HepG2 (cell line): ENCODE measurements around the gene MLN. TPM values are rescaled to one million over a fixed set of nuclear protein-coding genes. Genes with fewer than 3 reads are reported as not detected.

ENCODE experiments used
- FLYWCH1 ChIP-seq: sonication (generic); formaldehyde crosslinking; IDR thresholded peaks from 2 replicates; pipeline ENCODE4 v1.8.1; 2023; ENCODE audit warnings: mild to moderate bottlenecking, missing genetic modification reagents
- HNRNPUL1 ChIP-seq: fragments of 200-400 bp; formaldehyde crosslinking; IDR thresholded peaks from 2 replicates; pipeline ENCODE4 v1.6.1; 2017; ENCODE audit warnings: low read depth, mild to moderate bottlenecking, low read length, moderate library complexity
- IRF2 ChIP-seq: IDR thresholded peaks from 2 replicates; pipeline ENCODE4 v1.6.1; 2018; ENCODE audit warnings: missing genetic modification reagents, missing compliant biosample characterization
- JARID2 ChIP-seq: sonication (generic); formaldehyde crosslinking; IDR thresholded peaks from 2 replicates; pipeline ENCODE4 v1.8.1; 2023; ENCODE audit warnings: missing genetic modification reagents, inconsistent platforms; ENCODE audit not compliant: insufficient replicate concordance
- JDP2 ChIP-seq: sonication (generic); formaldehyde crosslinking; IDR thresholded peaks from 2 replicates; pipeline ENCODE4 v1.8.1; 2022; ENCODE audit warnings: missing genetic modification reagents, borderline replicate concordance
- MBD4 ChIP-seq: IDR thresholded peaks from 2 replicates; pipeline ENCODE4 v1.6.1; 2012; ENCODE audit warnings: low read length, inconsistent platforms, borderline replicate concordance
- NFATC3 ChIP-seq: sonication (generic); formaldehyde crosslinking; IDR thresholded peaks from 2 replicates; pipeline ENCODE4 v1.5.1; 2020; ENCODE audit warnings: mild to moderate bottlenecking, missing genetic modification reagents
- NFE2 ChIP-seq: sonication (generic); formaldehyde crosslinking; IDR thresholded peaks from 2 replicates; pipeline ENCODE4 v1.4.0; 2020; ENCODE audit warnings: missing genetic modification reagents
- NFRKB ChIP-seq: fragments of 450-650 bp; IDR thresholded peaks from 2 replicates; pipeline ENCODE4 v1.6.1; 2017
- PHB2 ChIP-seq: fragments of 450-650 bp; IDR thresholded peaks from 2 replicates; pipeline ENCODE4 v1.6.1; 2018; ENCODE audit not compliant: partially characterized antibody
- PHF21A ChIP-seq: sonication (generic); formaldehyde crosslinking; IDR thresholded peaks from 2 replicates; pipeline ENCODE4 v1.5.0; 2020; ENCODE audit warnings: mild to moderate bottlenecking, missing genetic modification reagents
- RAD21 ChIP-seq: fragments of 450-650 bp; formaldehyde crosslinking; IDR thresholded peaks from 2 replicates; pipeline ENCODE4 v1.5.0; 2020; ENCODE audit warnings: mild to moderate bottlenecking
- SALL1 ChIP-seq: sonication (generic); formaldehyde crosslinking; IDR thresholded peaks from 2 replicates; pipeline ENCODE4 v1.8.0; 2022; ENCODE audit warnings: mild to moderate bottlenecking, missing genetic modification reagents
- SRY ChIP-seq: sonication (generic); formaldehyde crosslinking; IDR thresholded peaks from 2 replicates; pipeline ENCODE4 v1.8.0; 2022; ENCODE audit warnings: mild to moderate bottlenecking, missing genetic modification reagents
- TBL1XR1 ChIP-seq: fragments of 150-350 bp; IDR thresholded peaks from 2 replicates; pipeline ENCODE4 v1.6.1; 2014; ENCODE audit warnings: borderline replicate concordance, low read length; ENCODE audit not compliant: partially characterized antibody
- ZBTB38 ChIP-seq: sonication (generic); formaldehyde crosslinking; IDR thresholded peaks from 2 replicates; pipeline ENCODE4 v1.5.1; 2020; ENCODE audit warnings: mild to moderate bottlenecking, missing genetic modification reagents
- ZFY ChIP-seq: sonication (generic); formaldehyde crosslinking; IDR thresholded peaks from 2 replicates; pipeline ENCODE4 v1.4.0; 2020; ENCODE audit warnings: missing genetic modification reagents
- ZNF101 ChIP-seq: sonication (generic); formaldehyde crosslinking; IDR thresholded peaks from 2 replicates; pipeline ENCODE4 v1.4.0; 2020; ENCODE audit warnings: mild to moderate bottlenecking, low read depth, missing genetic modification reagents, borderline replicate concordance
- ZNF350 ChIP-seq: sonication (generic); formaldehyde crosslinking; IDR thresholded peaks from 2 replicates; pipeline ENCODE4 v1.4.0; 2020; ENCODE audit warnings: mild to moderate bottlenecking, low read depth, missing genetic modification reagents, borderline replicate concordance
- ZNF432 ChIP-seq: sonication (generic); formaldehyde crosslinking; IDR thresholded peaks from 2 replicates; pipeline ENCODE4 v1.5.0; 2020; ENCODE audit warnings: missing genetic modification reagents, mild to moderate bottlenecking, borderline replicate concordance
- ZNF451 ChIP-seq: sonication (generic); formaldehyde crosslinking; IDR thresholded peaks from 2 replicates; pipeline ENCODE4 v1.5.0; 2020; ENCODE audit warnings: mild to moderate bottlenecking, missing genetic modification reagents
- ZNF629 ChIP-seq: sonication (generic); formaldehyde crosslinking; conservative IDR thresholded peaks from 2 replicates; pipeline ENCODE4 v1.5.0; 2020; ENCODE audit warnings: missing genetic modification reagents
- ZNF703 ChIP-seq: sonication (generic); formaldehyde crosslinking; IDR thresholded peaks from 2 replicates; pipeline ENCODE4 v1.5.1; 2020; ENCODE audit warnings: missing genetic modification reagents, mild to moderate bottlenecking, moderate library complexity, borderline replicate concordance
- polyA plus RNA-seq, 8 experiments: library from polyadenylated mRNA; depleted of rRNA in 3 of 8; stranded (reverse) in 7 of 8; unstranded in 1 of 8; fragments of >200 nt; fragmentation: Illumina TruSeq in 4 of 8; extraction: Trizol in 4 of 8; gene quantifications; 2 replicates each; pipeline versions ENCODE4 v1.2.1 to v1.2.3, GENCODE V29; 2011 to 2016; ENCODE audit warnings: low read depth in 4 of 8, missing spikeins in 1 of 8, mixed read lengths in 1 of 8; ENCODE audit not compliant: insufficient read depth in 1 of 8
- total RNA-seq, 5 experiments: library from RNA; depleted of rRNA; stranded (reverse); fragments of >200 nt; fragmentation: Illumina TruSeq; extraction: Trizol; gene quantifications; 2 replicates each; pipeline ENCODE4 v1.2.3, GENCODE V29; 2016; ENCODE audit warnings: low read depth in 1 of 5
- TF ChIP-seq, protein P1 (sequence below): sonication (generic); formaldehyde crosslinking; IDR thresholded peaks from 2 replicates; pipeline ENCODE4 v1.9.0; 2021; ENCODE audit warnings: missing genetic modification reagents, mild to moderate bottlenecking, borderline replicate concordance
- TF ChIP-seq, protein P2 (sequence below): sonication (generic); formaldehyde crosslinking; IDR thresholded peaks from 2 replicates; pipeline ENCODE4 v1.5.0; 2020; ENCODE audit warnings: missing genetic modification reagents
- TF ChIP-seq, protein P3 (sequence below): sonication (generic); formaldehyde crosslinking; IDR thresholded peaks from 2 replicates; pipeline ENCODE4 v1.5.1; 2020; ENCODE audit warnings: mild to moderate bottlenecking, missing genetic modification reagents, moderate library complexity
- TF ChIP-seq, protein P4 (sequence below): sonication (generic); formaldehyde crosslinking; IDR thresholded peaks from 2 replicates; pipeline ENCODE4 v1.4.0; 2020; ENCODE audit warnings: mild to moderate bottlenecking, low read depth, missing genetic modification reagents
- TF ChIP-seq, protein P5 (sequence below): sonication (generic); formaldehyde crosslinking; IDR thresholded peaks from 2 replicates; pipeline ENCODE4 v1.8.0; 2023; ENCODE audit warnings: mild to moderate bottlenecking, missing genetic modification reagents

The MLN gene
- total and polyA plus RNA-seq, 2 of the 13 experiments (the other 11 are each of a cell fraction or from before 2014, with no cell fraction given): not detected

DNA sequence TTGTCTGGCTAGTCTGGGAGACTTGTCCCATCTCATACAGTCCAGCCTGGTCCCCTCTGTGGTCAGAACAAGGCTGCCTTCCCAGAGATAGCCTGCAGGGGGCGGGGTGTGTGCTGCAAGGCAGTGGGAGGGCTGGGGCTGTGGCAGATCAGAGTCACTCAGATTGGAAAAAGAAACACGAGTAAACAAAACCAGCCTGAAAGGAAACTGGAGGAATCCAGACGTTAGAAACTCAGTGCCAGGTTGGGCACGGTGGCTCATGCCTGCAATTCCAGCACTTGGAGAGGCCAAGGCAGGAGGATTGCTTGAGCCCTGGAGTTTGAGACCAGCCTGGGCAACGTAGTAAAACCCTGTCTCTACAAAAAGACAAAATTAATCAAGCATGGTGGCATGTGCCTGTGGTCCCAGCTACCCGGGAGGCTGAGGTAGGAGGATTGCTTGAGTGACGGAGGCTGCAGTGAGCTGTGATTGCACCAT is 35.1 kb downstream of the MLN start (continued):
- TF ChIP-seq ZBTB38 (CRISPR knock-in tag): no peak
- peak; percentile 31; the same call in 1 of the 2 replicates for TF ChIP-seq SALL1 (CRISPR knock-in tag)
- no peak for TF ChIP-seq ZNF101 (CRISPR knock-in tag)
- no peak for TF ChIP-seq FLYWCH1 (CRISPR knock-in tag)
- no peak for TF ChIP-seq ZNF350 (CRISPR knock-in tag)
- TF ChIP-seq, protein P1, sequence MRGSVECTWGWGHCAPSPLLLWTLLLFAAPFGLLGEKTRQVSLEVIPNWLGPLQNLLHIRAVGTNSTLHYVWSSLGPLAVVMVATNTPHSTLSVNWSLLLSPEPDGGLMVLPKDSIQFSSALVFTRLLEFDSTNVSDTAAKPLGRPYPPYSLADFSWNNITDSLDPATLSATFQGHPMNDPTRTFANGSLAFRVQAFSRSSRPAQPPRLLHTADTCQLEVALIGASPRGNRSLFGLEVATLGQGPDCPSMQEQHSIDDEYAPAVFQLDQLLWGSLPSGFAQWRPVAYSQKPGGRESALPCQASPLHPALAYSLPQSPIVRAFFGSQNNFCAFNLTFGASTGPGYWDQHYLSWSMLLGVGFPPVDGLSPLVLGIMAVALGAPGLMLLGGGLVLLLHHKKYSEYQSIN: no peak
- TF ChIP-seq, protein P2, sequence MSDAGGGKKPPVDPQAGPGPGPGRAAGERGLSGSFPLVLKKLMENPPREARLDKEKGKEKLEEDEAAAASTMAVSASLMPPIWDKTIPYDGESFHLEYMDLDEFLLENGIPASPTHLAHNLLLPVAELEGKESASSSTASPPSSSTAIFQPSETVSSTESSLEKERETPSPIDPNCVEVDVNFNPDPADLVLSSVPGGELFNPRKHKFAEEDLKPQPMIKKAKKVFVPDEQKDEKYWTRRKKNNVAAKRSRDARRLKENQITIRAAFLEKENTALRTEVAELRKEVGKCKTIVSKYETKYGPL (CRISPR knock-in tag): no peak
- TF ChIP-seq JARID2 (CRISPR knock-in tag): no peak
- no peak for TF ChIP-seq ZNF432 (CRISPR knock-in tag)
- TF ChIP-seq NFATC3 (CRISPR knock-in tag): no peak
- TF ChIP-seq RAD21 (CRISPR knock-in tag): peak; percentile 69
- TF ChIP-seq, protein P3, sequence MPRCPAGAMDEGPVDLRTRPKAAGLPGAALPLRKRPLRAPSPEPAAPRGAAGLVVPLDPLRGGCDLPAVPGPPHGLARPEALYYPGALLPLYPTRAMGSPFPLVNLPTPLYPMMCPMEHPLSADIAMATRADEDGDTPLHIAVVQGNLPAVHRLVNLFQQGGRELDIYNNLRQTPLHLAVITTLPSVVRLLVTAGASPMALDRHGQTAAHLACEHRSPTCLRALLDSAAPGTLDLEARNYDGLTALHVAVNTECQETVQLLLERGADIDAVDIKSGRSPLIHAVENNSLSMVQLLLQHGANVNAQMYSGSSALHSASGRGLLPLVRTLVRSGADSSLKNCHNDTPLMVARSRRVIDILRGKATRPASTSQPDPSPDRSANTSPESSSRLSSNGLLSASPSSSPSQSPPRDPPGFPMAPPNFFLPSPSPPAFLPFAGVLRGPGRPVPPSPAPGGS (CRISPR knock-in tag): 0 out of 2 replicates have a peak, but pooled peaks have one; percentile 56
- no peak for TF ChIP-seq TBL1XR1
- TF ChIP-seq IRF2 (CRISPR knock-in tag): 0 out of 2 replicates have a peak, but pooled peaks have one; percentile 48
- TF ChIP-seq NFE2 (CRISPR knock-in tag): no peak
- TF ChIP-seq JDP2 (CRISPR knock-in tag): no peak
- no peak for TF ChIP-seq ZNF451 (CRISPR knock-in tag)
- no peak for TF ChIP-seq HNRNPUL1
- no peak for TF ChIP-seq MBD4
- no peak for TF ChIP-seq ZFY
- TF ChIP-seq ZNF703 (CRISPR knock-in tag): no peak
- no peak for TF ChIP-seq SRY
- 0 out of 2 replicates have a peak, but pooled peaks have one; percentile 2 for TF ChIP-seq PHF21A (CRISPR knock-in tag)
- no peak for TF ChIP-seq NFRKB
- TF ChIP-seq PHB2: no peak
- TF ChIP-seq, protein P4, sequence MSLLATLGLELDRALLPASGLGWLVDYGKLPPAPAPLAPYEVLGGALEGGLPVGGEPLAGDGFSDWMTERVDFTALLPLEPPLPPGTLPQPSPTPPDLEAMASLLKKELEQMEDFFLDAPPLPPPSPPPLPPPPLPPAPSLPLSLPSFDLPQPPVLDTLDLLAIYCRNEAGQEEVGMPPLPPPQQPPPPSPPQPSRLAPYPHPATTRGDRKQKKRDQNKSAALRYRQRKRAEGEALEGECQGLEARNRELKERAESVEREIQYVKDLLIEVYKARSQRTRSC (CRISPR knock-in tag): no peak
- TF ChIP-seq, protein P5, sequence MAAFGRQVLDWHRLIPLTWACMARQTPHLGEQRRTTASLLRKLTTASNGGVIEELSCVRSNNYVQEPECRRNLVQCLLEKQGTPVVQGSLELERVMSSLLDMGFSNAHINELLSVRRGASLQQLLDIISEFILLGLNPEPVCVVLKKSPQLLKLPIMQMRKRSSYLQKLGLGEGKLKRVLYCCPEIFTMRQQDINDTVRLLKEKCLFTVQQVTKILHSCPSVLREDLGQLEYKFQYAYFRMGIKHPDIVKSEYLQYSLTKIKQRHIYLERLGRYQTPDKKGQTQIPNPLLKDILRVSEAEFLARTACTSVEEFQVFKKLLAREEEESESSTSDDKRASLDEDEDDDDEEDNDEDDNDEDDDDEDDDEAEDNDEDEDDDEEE: no peak
- TF ChIP-seq ZNF629 (CRISPR knock-in tag): no peak
